SIG-M5 treated with dmso at 0.1 percent for 504 hours (cell line): ENCODE data around the gene CCDC6.
"Not testable (repeated sequence)": the region's sequence is repeated elsewhere in the genome, so short reads cannot be mapped to it uniquely, and the experiment has no call there.

Experiments used
- DNase-seq: peaks from one replicate; lab custom pipeline; 2025; ENCODE audit not compliant: unreplicated experiment; lab: John Stamatoyannopoulos, UW

The CCDC6 gene

GRCh38 chr10:59814878-59815277, 91.5 kb downstream of the CCDC6 start:
- no peak for DNase-seq

GRCh38 chr10:59812519-59813122, 93.7 kb downstream of the CCDC6 start:
- no peak for DNase-seq

- DNase-seq, result no peak
Measured at GRCh38 chr10:59809644-59809974, 96.7 kb downstream of the CCDC6 start.

- DNase-seq, result peak; percentile 45
Measured at GRCh38 chr10:59808896-59809643, 97.3 kb downstream of the CCDC6 start.

- no peak for DNase-seq
Measured at GRCh38 chr10:59807629-59808620, 98.4 kb downstream of the CCDC6 start.

- DNase-seq, result peak; percentile 33
Measured at GRCh38 chr10:59805014-59805413, 101.3 kb downstream of the CCDC6 start.

- DNase-seq, result no peak
Measured at GRCh38 chr10:59804220-59804619, 102.1 kb downstream of the CCDC6 start.

- no peak for DNase-seq
Measured at GRCh38 chr10:59803714-59804113, 102.6 kb downstream of the CCDC6 start.

- DNase-seq, result no peak
Measured at GRCh38 chr10:59801171-59801570, 105.2 kb downstream of the CCDC6 start.

- no peak for DNase-seq
Measured at GRCh38 chr10:59799421-59799820, 106.9 kb downstream of the CCDC6 start.

- DNase-seq, result no peak
Measured at GRCh38 chr10:59793919-59794318, 112.4 kb downstream of the CCDC6 start.

GRCh38 chr10:59792812-59793211, 113.5 kb downstream of the CCDC6 start:
- DNase-seq, result no peak

- no peak for DNase-seq
Measured at GRCh38 chr10:59791601-59792000, 114.8 kb downstream of the CCDC6 start.

- DNase-seq, result not testable (repeated sequence)
Measured at GRCh38 chr10:59790080-59790479, 116.3 kb downstream of the CCDC6 start.

GRCh38 chr10:59788914-59789313, 117.4 kb downstream of the CCDC6 start:
- DNase-seq, result not testable (repeated sequence)

- not testable (repeated sequence) for DNase-seq
Measured at GRCh38 chr10:59787032-59787431, 119.3 kb downstream of the CCDC6 start.

- DNase-seq, result not testable (repeated sequence)
Measured at GRCh38 chr10:59785476-59785875, 120.9 kb downstream of the CCDC6 start.

- no peak for DNase-seq
Measured at GRCh38 chr10:59781511-59781910, 124.8 kb downstream of the CCDC6 start.

GRCh38 chr10:59779756-59780533, 126.4 kb downstream of the CCDC6 start:
- no peak for DNase-seq

- no peak for DNase-seq
Measured at GRCh38 chr10:59774451-59774850, 131.9 kb downstream of the CCDC6 start.

GRCh38 chr10:59773088-59773487, 133.3 kb downstream of the CCDC6 start:
- DNase-seq, result no peak
